Stimulated activated CD4-positive, alpha-beta T cell treated with anti-CD3 and anti-CD28 coated beads, Interleukin-12 subunit alpha, Interleukin-12 subunit beta, amount 100 ng/mL, for 24 hours (primary cell): ENCODE measurements around the gene B4GALNT3.

Source experiments
- DNase-seq, 2 experiments: peaks; one replicate each; pipeline ENCODE4 v3.0.0-alpha.2; 2020; ENCODE audit warnings: low read depth in 2 of 2

The B4GALNT3 gene

DNA sequence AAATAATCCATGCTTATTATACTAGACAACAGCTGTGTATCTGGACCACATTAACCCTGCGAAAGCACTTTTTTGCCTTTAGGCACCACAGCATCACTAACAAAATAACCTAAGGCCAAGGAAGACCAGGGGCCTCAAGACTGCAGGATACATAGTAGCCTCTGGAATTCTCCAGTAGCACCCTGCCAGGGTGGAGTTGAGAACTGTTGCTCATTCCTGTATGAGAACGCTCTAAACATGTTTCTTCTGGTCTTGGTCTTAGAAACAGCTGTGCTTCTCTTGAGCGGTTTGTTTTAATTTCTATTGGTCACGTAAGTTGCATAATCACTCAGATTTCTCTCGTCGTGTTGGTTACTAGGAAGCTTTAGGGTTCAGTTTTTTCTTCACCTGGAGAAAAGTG lies 7.9 kb downstream of the B4GALNT3 start:
- no peak for DNase-seq

GRCh38 chr12:468671-469389 lies 9.1 kb downstream of the B4GALNT3 start:
- DNase-seq, result no peak

DNA sequence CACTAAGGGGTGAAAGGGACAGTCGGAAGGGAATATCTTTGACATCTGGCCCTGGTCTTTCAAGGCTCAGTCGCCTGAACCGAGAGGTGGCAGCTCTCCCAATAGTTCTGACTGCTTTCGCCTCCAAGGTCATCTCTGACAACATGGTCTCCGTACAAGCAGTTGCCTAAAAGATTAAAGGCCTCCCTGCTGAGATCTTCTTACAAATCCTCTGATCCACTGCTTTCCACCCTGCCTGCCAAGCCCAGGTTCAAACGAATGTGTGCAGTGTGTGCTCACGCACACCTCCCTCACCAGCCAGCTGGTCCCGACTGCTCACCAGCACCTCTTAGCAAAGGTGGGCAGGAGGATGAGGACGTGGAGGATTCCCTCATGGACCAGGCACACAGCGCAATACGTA lies 10.4 kb downstream of the B4GALNT3 start:
- DNase-seq, result no peak

GRCh38 chr12:473198-473597 lies 13.5 kb downstream of the B4GALNT3 start:
- DNase-seq, result no peak

GRCh38 chr12:473863-474577 lies 14.3 kb downstream of the B4GALNT3 start:
- DNase-seq, result no peak

DNA sequence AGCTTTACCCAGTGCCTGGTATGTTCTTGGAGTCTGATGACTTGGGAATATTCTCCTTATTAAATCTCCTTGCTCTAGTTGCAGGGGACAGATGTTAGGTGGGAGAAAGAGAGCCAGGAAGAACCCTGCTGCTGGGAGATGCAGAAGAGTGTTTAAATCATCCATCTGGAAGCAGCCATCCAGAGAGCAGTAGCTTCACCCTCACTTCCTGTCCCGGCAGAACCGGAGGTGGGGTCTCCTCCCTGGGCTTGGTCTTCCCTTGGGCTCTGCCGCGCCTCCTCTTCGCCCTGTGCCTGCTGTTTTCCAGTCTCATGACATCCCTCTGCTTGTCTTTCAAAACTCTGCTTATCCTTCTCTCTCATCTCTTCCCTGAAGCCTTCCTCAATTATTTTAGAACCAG lies 15.5 kb downstream of the B4GALNT3 start:
- no peak for DNase-seq

- no peak for DNase-seq
Measured at GRCh38 chr12:479161-479560, 19.4 kb downstream of the B4GALNT3 start.

DNA sequence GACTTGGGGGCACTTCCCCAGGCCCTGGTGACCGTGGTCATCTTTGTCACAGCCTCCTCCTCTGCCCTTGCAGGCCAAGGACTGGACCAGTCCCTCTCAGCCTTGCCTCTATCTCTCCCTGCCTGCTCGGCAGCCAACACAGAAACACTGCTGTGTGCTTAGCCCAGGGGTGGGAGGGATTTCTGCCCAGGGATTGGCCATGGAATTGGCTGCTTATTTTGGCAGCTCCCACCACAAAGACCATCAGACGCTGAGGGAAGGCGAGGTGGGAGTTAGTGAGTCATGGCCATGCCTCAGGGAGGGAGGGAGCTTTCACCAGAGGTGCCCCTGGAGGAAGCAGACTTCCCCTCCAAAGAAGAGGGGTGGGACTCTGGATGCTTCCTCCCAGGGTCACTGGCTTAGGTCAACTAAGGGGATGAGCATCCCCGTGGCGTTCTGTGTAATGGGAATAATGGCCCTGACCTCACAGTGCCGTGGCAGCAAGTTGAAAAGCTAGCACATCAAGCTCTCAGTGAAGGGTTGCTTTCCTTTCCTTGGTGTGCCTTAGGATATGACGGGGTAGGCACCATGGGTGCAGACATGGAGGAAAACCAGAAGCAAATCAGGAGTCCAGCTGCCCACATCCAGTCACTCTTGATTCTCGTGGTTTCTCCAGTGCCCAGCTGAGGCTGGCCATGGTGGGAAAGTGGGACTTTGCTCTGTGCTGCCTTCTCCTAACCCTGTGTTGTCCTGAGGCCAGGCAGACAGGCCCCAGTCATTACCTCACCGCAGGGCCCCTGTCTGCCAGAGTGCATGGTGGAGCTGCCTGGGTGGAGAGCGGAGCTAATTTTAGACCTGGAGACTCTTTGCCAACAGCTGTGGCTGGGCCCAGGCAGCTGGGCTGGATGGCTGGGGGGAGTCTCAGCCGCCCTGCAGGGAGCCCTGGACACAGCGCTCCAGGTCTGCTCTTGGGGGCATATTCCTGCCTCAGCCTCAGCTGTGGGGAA lies 21.4 kb downstream of the B4GALNT3 start:
- no peak for DNase-seq

DNA sequence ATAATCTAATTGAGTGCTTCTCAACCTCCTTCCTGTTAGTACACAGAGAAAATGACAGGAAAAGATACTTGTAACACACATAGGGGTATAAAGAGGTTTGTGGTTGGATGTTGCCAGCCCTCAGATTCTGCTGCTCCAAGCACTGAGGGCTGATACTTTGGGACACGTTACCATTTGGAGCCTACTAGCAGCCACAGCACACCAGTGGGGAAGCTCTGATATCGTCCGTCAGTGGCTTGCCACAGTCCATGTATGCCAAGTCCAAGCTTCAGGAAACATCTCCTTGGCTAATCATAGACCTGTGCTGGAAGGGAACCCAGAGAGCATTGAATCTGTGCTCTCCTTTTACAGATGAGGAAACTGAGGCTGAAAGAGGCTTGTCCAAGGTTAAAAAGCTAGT lies 22.3 kb downstream of the B4GALNT3 start:
- DNase-seq, result no peak

- no peak for DNase-seq
Measured at GRCh38 chr12:484096-484495, 24.4 kb downstream of the B4GALNT3 start.

- DNase-seq, result no peak
Measured at GRCh38 chr12:490260-490659, 30.5 kb downstream of the B4GALNT3 start.

- DNase-seq, result no peak
Measured at GRCh38 chr12:495466-495865, 35.7 kb downstream of the B4GALNT3 start.

- no peak for DNase-seq
Measured at GRCh38 chr12:496736-497135, 37.0 kb downstream of the B4GALNT3 start.

DNA sequence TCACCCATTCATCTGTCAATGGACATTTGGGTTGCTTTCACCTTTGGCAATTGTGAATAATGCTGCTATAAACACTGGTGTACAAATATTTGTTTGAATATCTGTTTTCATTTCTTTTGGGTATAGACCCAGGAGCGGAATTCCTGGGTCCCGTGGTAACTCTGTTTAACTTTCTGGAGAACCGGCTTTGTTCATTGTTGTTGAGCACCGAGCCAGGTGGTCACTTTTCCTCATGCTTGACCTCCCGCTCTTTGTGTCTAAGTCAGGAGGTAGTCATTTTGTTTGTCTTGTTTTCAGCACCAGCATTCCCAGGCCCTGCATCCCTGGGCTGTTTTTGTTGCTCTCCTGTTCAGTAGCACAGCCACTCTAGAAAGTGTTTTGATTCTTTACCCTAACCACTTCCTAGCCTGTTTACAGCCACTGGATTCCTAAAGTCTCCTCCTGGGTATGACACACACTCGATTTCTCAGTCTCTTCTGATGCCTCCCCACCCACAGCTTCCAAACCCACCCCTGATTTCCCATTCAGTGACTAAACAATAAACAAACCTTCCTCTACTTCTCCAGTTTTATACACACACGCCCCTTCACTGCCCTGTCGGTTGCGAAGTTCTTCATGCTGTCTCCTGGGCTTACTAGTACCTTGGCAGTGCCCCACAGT lies 37.9 kb downstream of the B4GALNT3 start:
- DNase-seq, result no peak

GRCh38 chr12:499837-500458 lies 40.2 kb downstream of the B4GALNT3 start:
- DNase-seq, result no peak

- DNase-seq, result no peak
Measured at GRCh38 chr12:501722-502447, 42.1 kb downstream of the B4GALNT3 start.

DNA sequence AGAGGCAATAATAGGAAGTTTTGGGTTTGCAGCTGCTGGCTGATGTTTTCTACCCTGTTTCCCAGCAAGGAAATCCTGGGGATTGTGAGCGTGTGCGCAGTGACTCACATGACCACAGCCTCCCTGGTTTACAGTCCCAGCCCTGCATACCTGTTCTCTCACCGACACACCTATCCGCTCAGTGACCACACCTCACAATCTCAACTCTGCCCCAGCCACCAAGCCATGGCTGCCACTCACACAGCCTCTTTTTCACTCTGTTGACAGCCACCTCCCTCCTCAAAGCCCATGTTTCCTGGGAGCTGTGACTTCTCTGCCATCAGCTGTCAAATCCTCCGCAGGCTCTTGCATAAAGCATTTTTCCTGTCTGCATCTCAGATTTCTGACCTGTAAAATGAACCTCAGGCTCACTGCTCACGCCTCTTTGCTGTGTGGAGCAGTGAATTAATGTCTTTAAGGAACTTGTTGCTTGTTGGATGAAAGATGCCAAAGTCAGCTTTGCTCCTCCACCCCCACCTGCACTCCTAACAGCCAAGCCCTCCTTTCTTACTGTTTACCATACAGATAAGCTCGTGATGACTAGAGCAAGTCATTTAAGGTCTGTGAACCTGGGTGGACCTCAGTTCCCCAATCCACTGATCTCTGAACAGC lies 43.5 kb downstream of the B4GALNT3 start:
- no peak for DNase-seq

GRCh38 chr12:505221-505620 lies 45.5 kb downstream of the B4GALNT3 start:
- no peak for DNase-seq

GRCh38 chr12:507391-507796 lies 47.7 kb downstream of the B4GALNT3 start:
- DNase-seq, result no peak

- no peak for DNase-seq
Measured at GRCh38 chr12:508145-508544, 48.4 kb downstream of the B4GALNT3 start.
